Measurements from ENCODE around the gene FAM9C. TPM values are rescaled to one million over a fixed set of nuclear protein-coding genes. Genes with fewer than 3 reads are reported as not detected.
A peak's percentile ranks its signal among the peaks of the same experiment; 100 is the strongest.

The FAM9C gene
- total RNA-seq, 1 experiment from 2014 or later: 0.16 TPM

DNA sequence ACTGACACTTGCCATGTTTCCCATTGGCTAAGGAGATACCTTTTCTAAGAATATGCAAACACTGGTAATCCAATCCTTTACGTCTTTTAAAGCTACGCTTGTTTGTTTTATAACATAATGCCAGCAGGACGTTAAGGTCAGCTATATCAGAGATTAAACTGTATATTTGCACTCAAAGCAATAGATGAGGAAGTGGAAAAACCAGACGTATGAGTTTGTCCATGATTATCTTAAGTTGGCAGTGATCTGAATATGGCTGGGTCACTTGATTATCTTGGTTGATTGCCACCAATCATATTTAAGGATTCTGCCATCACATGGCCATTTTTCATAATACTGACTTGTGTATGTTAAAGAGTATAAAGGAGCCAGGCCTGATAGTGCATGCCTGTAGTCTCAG, 50.1 kb downstream of the FAM9C start:
- no peak for DNase-seq
- Histone ChIP-seq H3K27me3 (no peaks in the 10 kb centered on the region), H3K9me3 (replicated peaks) (no peaks in the 10 kb centered on the region), H3K27ac (no peak overlapping the region), H3K4me1 (peaks cover 5% of the 10 kb centered on the region), H3K4me3 (no peak overlapping the region), H3K36me3 (no peaks in the 10 kb centered on the region)

DNA sequence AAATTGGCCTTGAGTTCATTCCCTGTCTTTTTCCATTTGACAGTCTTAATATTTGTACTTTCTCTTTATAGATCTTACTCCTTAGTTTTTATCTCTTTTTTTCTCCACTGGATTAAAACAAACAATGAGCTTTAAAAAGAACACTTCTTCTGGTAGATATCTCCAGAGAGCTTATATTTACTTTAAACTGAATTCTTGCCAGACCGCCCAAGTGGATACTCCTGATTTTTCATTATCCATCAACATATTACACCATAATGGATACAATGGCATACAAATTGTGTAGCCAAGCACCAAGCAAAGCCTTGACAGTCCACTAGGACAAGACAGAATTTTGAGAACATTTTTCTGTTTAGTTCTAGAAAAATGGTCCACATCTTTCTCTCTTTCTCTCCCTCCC, 50.6 kb downstream of the FAM9C start:
- H3K4me3 ChIP-seq: no peak overlapping the region
- H3K36me3 ChIP-seq: no peaks in the 10 kb centered on the region
- no peak for DNase-seq
- no peaks in the 10 kb centered on the region for H3K27me3 ChIP-seq
- H3K4me1 ChIP-seq: peaks cover 10% of the 10 kb centered on the region
- no peaks in the 10 kb centered on the region for H3K9me3 ChIP-seq (replicated peaks)
- no peak overlapping the region for H3K27ac ChIP-seq

DNA sequence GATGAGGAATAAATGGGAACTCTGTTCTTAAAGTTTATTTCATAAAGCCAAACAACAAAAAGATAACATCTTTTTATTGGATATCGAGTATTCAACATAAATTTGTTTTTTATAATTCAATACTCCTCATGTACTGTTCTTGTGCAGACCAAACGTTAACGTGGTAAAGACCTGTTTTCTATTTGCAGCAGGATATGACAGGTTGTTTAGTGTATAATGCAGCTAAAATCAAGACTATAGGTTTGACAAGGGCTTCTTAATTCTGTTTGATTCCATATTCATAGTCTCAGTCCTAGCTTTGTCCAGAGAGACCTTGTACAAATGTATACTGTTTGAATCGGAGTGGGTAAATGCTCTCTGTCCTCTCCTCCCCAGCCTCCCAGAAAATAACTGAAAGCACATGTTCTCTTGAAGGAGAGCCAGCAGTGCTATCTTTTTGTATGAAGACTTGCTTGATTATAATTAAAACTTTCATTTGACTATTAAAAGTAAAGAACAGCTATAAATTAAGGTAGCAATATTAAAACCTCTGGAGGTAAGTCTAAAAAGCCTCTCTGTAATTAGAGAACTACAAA, 51.8 kb downstream of the FAM9C start:
- no peak for DNase-seq
- Histone ChIP-seq H3K27me3 (no peaks in the 10 kb centered on the region), H3K4me1 (peaks cover 16% of the 10 kb centered on the region), H3K27ac (no peak overlapping the region), H3K36me3 (no peaks in the 10 kb centered on the region), H3K9me3 (replicated peaks) (no peaks in the 10 kb centered on the region), H3K4me3 (no peak overlapping the region)

DNA sequence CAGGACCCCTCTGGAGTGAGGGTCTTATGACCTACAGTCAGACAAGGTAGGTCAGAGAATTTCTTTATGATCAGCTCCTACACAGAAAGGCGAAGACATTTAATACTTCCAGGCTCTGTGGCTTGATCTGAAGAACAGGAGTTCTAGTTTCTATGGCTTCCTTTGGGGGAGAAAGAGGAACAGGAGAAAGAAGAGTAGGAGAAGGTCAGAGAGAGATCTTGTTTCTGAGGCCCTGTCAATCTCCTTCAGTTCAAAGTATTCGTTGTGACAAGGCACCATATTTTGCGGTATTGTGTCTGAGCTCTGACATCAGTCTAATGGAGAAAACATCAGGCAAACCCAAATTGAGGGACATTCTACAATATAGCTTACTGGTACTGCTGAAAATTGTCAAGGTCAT, 52.8 kb downstream of the FAM9C start:
- no peak for DNase-seq
- no peaks in the 10 kb centered on the region for H3K27me3 ChIP-seq

DNA sequence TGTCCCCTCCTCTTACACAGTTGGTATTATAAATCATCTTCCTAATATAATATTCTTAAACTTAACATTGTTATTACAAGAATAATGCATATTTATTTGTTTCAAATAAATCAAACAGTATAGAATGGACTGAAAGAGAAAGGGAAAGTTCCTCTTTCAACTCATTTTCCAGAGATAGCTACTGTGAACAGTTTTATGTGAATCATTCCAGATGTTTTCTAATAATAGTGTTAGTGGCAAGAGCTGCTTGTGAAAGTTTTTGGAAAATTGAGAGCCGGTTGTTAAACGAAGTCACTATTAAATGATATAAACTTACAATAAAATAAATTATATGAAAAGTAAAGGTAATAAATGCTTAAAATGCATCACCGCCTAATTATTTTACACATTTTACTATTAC, 55.0 kb downstream of the FAM9C start:
- Histone ChIP-seq H3K4me3 (no peak overlapping the region), H3K36me3 (no peaks in the 10 kb centered on the region), H3K9me3 (replicated peaks) (no peaks in the 10 kb centered on the region; the same call in 1 of the 2 replicates), H3K27me3 (no peaks in the 10 kb centered on the region), H3K27ac (peak overlapping the region; percentile 48), H3K4me1 (peaks cover 26% of the 10 kb centered on the region)
- DNase-seq: no peak

More for the DNA sequence above, 52.8 kb downstream of the FAM9C start:
- Histone ChIP-seq H3K9me3 (replicated peaks) (no peaks in the 10 kb centered on the region; the same call in 1 of the 2 replicates), H3K27ac (no peak overlapping the region), H3K4me1 (peaks cover 18% of the 10 kb centered on the region), H3K4me3 (no peak overlapping the region), H3K36me3 (no peaks in the 10 kb centered on the region)

DNA sequence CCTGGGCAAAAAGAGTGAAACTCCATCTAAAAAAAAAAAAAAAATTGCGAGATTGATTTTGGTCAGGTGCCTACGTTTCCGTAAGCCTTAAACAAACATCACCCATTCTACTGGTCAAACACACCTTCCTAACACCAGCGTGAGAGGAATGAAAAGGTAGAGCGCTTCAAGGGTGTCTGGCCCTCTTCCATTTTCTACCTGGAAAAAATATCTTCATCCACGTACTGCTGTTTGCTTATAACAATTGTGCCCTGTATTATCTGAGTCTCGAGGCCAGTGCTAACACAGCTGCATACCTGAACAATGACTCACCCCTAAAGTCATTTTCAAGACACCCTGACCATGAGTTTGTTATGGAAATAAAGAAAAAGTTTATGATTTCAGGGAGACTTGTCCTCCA, 55.6 kb downstream of the FAM9C start:
- Histone ChIP-seq H3K4me3 (peak overlapping the region; percentile 33), H3K4me1 (peaks cover 32% of the 10 kb centered on the region), H3K9me3 (replicated peaks) (no peaks in the 10 kb centered on the region; the same call in 1 of the 2 replicates), H3K36me3 (no peaks in the 10 kb centered on the region), H3K27me3 (no peaks in the 10 kb centered on the region), H3K27ac (peak overlapping the region; percentile 48)
- DNase-seq: peak; percentile 41 to 70

DNA sequence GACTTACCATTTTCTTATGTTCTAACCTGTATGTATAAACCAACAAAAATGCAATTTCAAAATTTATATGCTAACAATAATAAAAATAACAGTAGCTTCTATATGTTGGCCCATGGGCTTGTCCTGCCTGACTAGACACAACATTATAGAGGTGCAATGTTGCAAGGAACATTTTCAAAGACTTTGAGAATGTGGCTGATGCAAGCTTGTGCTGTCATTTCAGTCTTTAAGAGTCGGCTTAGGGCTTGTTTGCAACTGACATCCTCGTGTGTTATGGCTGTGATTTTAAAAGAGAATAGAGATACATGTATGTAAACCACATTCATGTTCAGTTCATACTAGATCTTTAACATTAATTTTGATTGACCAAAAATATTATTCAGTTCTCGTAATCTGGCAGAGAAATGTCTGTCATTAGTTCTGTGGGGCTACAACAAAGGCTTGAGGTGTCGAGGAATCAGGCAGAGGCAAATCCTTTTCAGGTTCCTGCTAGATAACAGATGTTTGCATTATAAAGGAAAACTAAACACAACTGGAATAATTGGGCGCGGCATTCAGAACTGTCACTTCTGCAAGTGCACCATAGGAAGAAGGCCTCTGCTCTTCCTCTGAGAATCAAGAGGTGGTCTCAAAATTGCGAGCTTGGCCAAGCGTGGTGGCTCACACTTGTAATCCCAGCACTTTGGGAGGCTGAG, 56.4 kb downstream of the FAM9C start:
- Histone ChIP-seq H3K36me3 (no peaks in the 10 kb centered on the region), H3K27me3 (no peaks in the 10 kb centered on the region), H3K27ac (no peak overlapping the region), H3K9me3 (replicated peaks) (no peaks in the 10 kb centered on the region; the same call in 1 of the 2 replicates), H3K4me3 (no peak overlapping the region), H3K4me1 (peaks cover 39% of the 10 kb centered on the region)
- DNase-seq: no peak

DNA sequence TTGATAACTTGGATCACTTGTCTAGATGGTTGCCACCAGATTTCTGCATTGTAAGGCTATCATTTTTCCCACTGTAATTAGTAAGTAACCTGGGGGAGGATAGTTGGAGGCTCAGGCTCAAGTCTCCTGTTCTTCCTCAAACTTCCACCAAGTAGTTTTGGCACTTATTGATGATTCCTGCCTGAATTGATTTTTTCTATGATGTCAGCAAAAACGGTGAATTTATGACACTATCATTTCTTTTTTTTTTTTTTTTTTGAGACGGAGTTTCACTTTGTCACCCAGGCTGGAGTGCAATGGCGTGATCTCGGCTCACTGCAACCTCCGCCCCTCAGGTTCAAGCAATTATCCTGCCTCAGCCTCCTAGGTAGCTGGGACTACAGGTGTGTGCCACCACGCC, 57.1 kb downstream of the FAM9C start:
- Histone ChIP-seq H3K9me3 (replicated peaks) (no peaks in the 10 kb centered on the region; the same call in 1 of the 2 replicates), H3K27ac (no peak overlapping the region), H3K36me3 (no peaks in the 10 kb centered on the region), H3K4me3 (no peak overlapping the region), H3K27me3 (no peaks in the 10 kb centered on the region), H3K4me1 (peaks cover 39% of the 10 kb centered on the region)
- DNase-seq: no peak

DNA sequence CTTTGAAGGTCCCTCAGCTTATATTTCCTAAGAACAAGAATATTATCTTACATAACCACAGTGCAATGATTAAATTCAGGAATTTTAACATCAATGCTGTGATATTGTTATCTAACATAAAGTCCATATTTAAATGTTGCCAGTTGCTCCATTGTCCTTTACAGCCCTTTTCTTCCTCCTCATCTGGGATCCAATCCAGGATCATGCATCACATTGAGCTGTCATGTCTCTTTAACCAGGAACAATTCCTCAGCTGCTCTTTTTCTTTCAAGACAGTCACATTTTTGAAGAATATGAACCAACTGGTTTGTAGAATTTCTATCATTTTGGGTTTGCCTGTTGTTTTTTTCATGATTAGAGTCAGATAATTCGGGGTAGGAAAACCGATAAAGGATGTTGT, 57.5 kb downstream of the FAM9C start:
- Histone ChIP-seq H3K4me3 (no peak overlapping the region), H3K27me3 (no peaks in the 10 kb centered on the region), H3K27ac (no peak overlapping the region), H3K36me3 (no peaks in the 10 kb centered on the region), H3K9me3 (replicated peaks) (no peaks in the 10 kb centered on the region; the same call in 1 of the 2 replicates), H3K4me1 (peaks cover 39% of the 10 kb centered on the region)
- no peak for DNase-seq

DNA sequence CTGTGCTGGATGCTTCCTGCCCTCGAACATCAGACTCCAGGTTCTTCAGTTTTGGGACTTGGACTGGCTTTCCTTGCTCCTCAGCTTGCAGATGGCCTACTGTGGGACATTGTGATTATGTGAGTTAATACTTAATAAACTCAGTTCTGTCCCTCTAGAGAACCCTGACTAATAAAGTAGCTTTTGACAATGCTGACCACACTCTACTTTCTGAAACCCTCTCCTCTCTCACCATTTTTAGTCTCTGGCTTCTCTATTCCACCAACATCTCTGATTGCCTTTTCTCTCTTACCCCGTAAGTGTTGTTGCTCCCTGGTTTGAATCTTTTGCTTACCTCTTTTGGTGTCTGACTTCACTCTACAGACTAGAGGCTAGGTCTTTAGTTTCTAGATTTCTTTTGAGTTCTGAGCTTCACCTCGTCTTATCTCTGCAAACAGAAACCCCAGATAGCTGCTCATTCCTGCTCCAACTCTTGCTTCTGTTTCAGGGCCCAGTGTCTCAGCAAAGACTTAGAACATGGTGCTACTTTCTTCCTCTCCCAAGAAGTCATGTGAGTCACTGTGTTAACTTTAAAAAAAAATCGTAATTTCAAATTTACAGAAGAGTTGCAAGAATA, 58.1 kb downstream of the FAM9C start:
- H3K9me3 ChIP-seq (replicated peaks): no peaks in the 10 kb centered on the region; the same call in 1 of the 2 replicates
- H3K4me3 ChIP-seq: no peak overlapping the region
- no peak overlapping the region for H3K27ac ChIP-seq
- no peaks in the 10 kb centered on the region for H3K36me3 ChIP-seq
- no peaks in the 10 kb centered on the region for H3K27me3 ChIP-seq
- H3K4me1 ChIP-seq: peaks cover 39% of the 10 kb centered on the region
- no peak for DNase-seq

Other genes starting within 250 kb of the FAM9C start
- gene TLR7, start 177.5 kb downstream of the FAM9C start, total RNA-seq (2014; rRNA removed; shearing (Covaris generic)): not detected in 2 replicates
- gene TLR8, start 138.0 kb downstream of the FAM9C start, total RNA-seq (2014; rRNA removed; shearing (Covaris generic)): not detected in 2 replicates
- 1,274 and 1,377 TPM in 2 replicates for gene TMSB4X, start 69.5 kb downstream of the FAM9C start, total RNA-seq (2014; rRNA removed; shearing (Covaris generic))